Smooth muscle cell (in vitro differentiated cells): ENCODE results near the gene DDC. TPM values are rescaled to one million over a fixed set of nuclear protein-coding genes. Genes with fewer than 3 reads are reported as not detected.

Experiments
- DNase-seq: peaks from one replicate; lab custom pipeline; 2025; ENCODE audit not compliant: unreplicated experiment; lab: John Stamatoyannopoulos, UW
- H2AFZ ChIP-seq: fragments of 200-600 bp; sonication (generic); 2 replicates; pipeline ENCODE4 v1.6.0; 2016; ENCODE audit warnings: antibody characterized with exemption, low read depth, mild to moderate bottlenecking
- H3F3A ChIP-seq: fragments of 200-600 bp; sonication (generic); 2 replicates; pipeline ENCODE4 v1.6.0; 2017; ENCODE audit warnings: antibody characterized with exemption, low read depth
- H3K27ac ChIP-seq: fragments of 200-600 bp; sonication (generic); 2 replicates; pipeline ENCODE4 v1.5.1; 2016; ENCODE audit warnings: low read depth, mild to moderate bottlenecking
- H3K27me3 ChIP-seq: fragments of 200-600 bp; sonication (generic); 2 replicates; pipeline ENCODE4 v1.6.1; 2016; ENCODE audit warnings: low read depth, mild to moderate bottlenecking
- H3K36me3 ChIP-seq: fragments of 200-600 bp; sonication (generic); 2 replicates; pipeline ENCODE4 v1.5.1; 2016; ENCODE audit warnings: low read depth
- H3K4me1 ChIP-seq: fragments of 200-600 bp; sonication (generic); 2 replicates; pipeline ENCODE4 v1.5.1; 2016; ENCODE audit warnings: low read depth
- H3K4me2 ChIP-seq: fragments of 200-600 bp; sonication (generic); 2 replicates; pipeline ENCODE4 v1.6.0; 2016; ENCODE audit warnings: mild to moderate bottlenecking
- H3K4me3 ChIP-seq: fragments of 200-600 bp; sonication (generic); 2 replicates; pipeline ENCODE4 v1.5.1; 2016; ENCODE audit warnings: mild to moderate bottlenecking
- H3K79me2 ChIP-seq: fragments of 200-600 bp; sonication (generic); 2 replicates; pipeline ENCODE4 v1.6.0; 2016; ENCODE audit warnings: low read depth, mild to moderate bottlenecking
- H3K9ac ChIP-seq: fragments of 200-600 bp; sonication (generic); 2 replicates; pipeline ENCODE4 v1.6.0; 2016; ENCODE audit warnings: low read depth
- H3K9me3 ChIP-seq: fragments of 200-600 bp; sonication (generic); replicated peaks from 2 replicates; pipeline ENCODE4 v1.5.1; 2016; ENCODE audit warnings: low read depth
- H4K20me1 ChIP-seq: fragments of 200-600 bp; sonication (generic); 2 replicates; pipeline ENCODE4 v1.6.0; 2016; ENCODE audit warnings: low read depth
- WGBS: methylation state at CpG from one replicate; pipeline ENCODE4 v1.1.7; 2016; ENCODE audit warnings: low lambda C conversion rate; 5-methylcytosine and 5-hydroxymethylcytosine counted together
- polyA plus RNA-seq: library from polyadenylated mRNA; unstranded; fragments of >200 nt; fragmentation: Nextera tagmentation; extraction: Ambion mirVana; gene quantifications from 2 replicates; pipeline ENCODE4 v1.2.1, GENCODE V29; 2016
- total RNA-seq: library from RNA; depleted of rRNA; stranded (reverse); fragments of >200 nt; gene quantifications from 2 replicates; pipeline ENCODE4 v1.2.3, GENCODE V29; 2014
- TF ChIP-seq, protein P1 (sequence below): fragments of 200-600 bp; sonication (generic); IDR thresholded peaks from 2 replicates; pipeline ENCODE4 v1.5.1; 2017; ENCODE audit warnings: borderline replicate concordance, mild to moderate bottlenecking, antibody characterized with exemption; ENCODE audit not compliant: insufficient read depth, poor library complexity, severe bottlenecking

DDC gene
- total and polyA plus RNA-seq, 2 experiments from 2014 or later, result not detected

DNA sequence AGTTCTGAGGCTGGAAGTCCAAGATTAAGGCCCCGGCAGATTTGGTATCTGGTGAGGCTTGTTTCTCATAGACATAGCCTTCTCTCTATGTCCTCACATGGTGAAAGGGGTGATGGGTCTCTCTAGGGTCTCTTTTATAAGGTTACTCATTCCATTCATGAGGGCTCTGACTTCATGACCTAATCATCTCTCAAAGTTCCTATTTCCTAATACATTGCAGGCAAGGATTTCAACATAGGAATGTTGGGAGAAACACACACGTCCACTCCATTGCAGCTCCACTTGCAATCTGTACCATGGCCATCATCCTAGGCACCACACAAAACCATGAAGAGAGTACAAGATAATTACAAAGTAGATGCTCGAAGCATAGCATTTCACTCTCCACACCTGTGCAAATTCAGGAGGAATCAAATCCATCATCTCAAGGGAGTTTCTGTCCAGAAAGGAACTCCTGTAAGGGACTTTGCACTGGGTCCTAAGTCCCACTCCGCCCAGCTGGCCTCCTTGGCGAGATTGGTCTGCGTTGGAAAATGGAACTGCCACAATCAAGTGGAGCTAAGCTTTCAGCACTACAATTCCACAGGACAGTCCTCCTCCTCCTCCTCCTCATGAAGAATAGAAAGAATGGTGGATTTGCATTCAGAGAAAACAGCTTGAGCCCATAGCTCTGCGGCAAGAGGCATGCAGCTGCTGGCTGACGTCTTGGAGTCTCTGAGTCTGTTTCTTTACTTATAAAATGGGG, 8.8 kb downstream of the DDC start:
- 76% methylated on average over 8 of the region's 8 CpGs for WGBS
- H3K9me3 ChIP-seq, result no peaks in the 10 kb centered on the region
- no peaks in the 10 kb centered on the region for H4K20me1 ChIP-seq
- no peaks in the 10 kb centered on the region for H3F3A ChIP-seq
- H3K4me2 ChIP-seq, result no peak overlapping the region
- no peaks in the 10 kb centered on the region for H3K36me3 ChIP-seq
- H3K9ac ChIP-seq, result no peak overlapping the region
- TF ChIP-seq, protein P1, sequence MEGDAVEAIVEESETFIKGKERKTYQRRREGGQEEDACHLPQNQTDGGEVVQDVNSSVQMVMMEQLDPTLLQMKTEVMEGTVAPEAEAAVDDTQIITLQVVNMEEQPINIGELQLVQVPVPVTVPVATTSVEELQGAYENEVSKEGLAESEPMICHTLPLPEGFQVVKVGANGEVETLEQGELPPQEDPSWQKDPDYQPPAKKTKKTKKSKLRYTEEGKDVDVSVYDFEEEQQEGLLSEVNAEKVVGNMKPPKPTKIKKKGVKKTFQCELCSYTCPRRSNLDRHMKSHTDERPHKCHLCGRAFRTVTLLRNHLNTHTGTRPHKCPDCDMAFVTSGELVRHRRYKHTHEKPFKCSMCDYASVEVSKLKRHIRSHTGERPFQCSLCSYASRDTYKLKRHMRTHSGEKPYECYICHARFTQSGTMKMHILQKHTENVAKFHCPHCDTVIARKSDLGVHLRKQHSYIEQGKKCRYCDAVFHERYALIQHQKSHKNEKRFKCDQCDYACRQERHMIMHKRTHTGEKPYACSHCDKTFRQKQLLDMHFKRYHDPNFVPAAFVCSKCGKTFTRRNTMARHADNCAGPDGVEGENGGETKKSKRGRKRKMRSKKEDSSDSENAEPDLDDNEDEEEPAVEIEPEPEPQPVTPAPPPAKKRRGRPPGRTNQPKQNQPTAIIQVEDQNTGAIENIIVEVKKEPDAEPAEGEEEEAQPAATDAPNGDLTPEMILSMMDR, result no peak
- peaks cover 14% of the 10 kb centered on the region for H3K27me3 ChIP-seq
- no peak overlapping the region for H3K27ac ChIP-seq
- DNase-seq, result no peak
- H3K79me2 ChIP-seq, result no peaks in the 10 kb centered on the region
- H3K4me1 ChIP-seq, result peaks cover 6% of the 10 kb centered on the region
- H2AFZ ChIP-seq, result no peak overlapping the region
- H3K4me3 ChIP-seq, result no peak overlapping the region

DNA sequence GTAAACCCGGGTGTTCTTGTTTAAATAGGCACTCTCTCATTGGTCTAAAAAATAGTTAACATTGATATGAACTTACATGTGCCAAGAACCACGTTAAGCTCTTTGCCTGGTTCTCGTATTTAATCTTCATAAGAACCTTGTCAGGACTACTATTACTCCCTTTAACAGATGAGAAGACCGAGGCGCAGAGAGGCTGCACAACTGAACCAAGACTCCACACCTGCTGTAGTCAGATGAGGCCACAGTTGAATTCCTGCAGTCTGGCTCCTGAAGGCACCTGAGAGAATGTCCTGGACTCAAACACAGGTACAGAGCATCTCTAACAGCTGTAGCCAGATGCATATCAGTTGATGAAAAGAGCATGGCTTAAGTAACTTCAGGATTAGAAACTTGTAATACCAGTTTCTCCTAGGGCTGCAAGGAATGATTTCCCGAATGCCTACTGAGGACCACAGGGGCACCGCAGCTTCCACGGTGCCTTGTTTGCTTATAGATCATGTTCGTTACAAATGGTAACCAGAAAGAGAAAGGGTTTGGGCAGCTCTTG, 9.5 kb downstream of the DDC start:
- DNase-seq, result no peak
- H3K27ac ChIP-seq, result no peak overlapping the region
- H3K79me2 ChIP-seq, result no peaks in the 10 kb centered on the region
- no peaks in the 10 kb centered on the region for H3F3A ChIP-seq
- peaks cover 11% of the 10 kb centered on the region for H3K27me3 ChIP-seq
- 86% methylated on average over 9 of the region's 9 CpGs for WGBS
- H4K20me1 ChIP-seq, result no peaks in the 10 kb centered on the region
- H3K4me3 ChIP-seq, result no peak overlapping the region
- no peaks in the 10 kb centered on the region for H3K36me3 ChIP-seq
- TF ChIP-seq, protein P1, result no peak
- no peak overlapping the region for H2AFZ ChIP-seq
- no peaks in the 10 kb centered on the region for H3K9me3 ChIP-seq
- H3K4me2 ChIP-seq, result no peak overlapping the region
- H3K4me1 ChIP-seq, result peaks cover 6% of the 10 kb centered on the region
- H3K9ac ChIP-seq, result no peak overlapping the region

DNA sequence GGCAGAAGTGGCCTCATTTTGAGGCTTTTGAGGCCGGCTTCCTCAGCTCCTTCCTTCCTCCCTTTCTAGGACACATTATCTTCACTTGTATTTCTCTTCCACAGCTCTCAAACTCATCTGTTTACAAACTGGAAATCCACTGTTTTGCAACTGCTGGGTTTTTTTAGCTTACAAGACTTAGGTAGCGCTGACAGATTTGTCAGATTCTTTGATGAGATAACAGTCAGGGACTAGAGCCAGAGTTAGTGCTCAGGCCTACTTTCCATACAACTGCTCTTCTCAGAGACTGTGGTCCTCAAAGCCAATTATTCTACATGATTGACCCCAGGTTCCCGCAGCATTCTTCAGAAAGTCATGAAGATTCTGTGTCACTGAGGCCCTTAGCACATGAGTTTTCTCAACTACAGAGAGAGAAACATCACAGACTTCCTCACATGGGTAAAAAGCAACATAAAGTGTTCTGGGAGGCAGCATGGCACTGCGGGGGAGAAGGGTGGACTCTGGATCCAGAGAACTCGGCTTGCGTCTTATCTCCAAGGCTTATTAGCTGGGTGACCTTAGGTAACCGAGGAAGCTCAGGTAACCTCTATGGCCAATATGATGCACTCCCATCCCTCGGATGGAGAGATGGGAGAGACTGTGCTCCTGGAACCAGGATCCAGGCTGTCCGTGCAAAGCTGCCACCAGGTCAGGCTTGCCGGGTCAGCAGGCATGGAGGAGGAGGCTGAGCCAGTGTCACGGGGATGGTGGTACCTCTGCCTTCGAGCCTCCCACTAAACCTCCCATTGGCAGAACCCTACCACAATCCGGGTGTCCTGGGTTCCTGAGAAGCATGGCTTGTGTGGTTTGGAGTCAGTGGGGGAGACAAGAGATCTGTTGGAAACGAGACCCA, 10.5 kb downstream of the DDC start:
- Histone ChIP-seq H3K36me3 (no peaks in the 10 kb centered on the region), H3K27me3 (peaks cover 9% of the 10 kb centered on the region), H3K27ac (no peak overlapping the region), H3K4me2 (no peak overlapping the region), H2AFZ (no peak overlapping the region), H3F3A (no peaks in the 10 kb centered on the region), H3K9me3 (no peaks in the 10 kb centered on the region), H3K4me3 (no peak overlapping the region), H3K4me1 (peaks cover 6% of the 10 kb centered on the region), H3K9ac (no peak overlapping the region), H3K79me2 (no peaks in the 10 kb centered on the region), H4K20me1 (no peaks in the 10 kb centered on the region)
- TF ChIP-seq, protein P1, result no peak
- WGBS, result 91% methylated on average over 14 of the region's 14 CpGs
- DNase-seq, result no peak
